HFFc6 (cell line): ENCODE results near the gene VSTM2B. TPM values are rescaled to one million over a fixed set of nuclear protein-coding genes. Genes with fewer than 3 reads are reported as not detected.

Experiments used
- DNase-seq: peaks from one replicate; pipeline ENCODE4 v3.0.0-alpha.2; 2018
- H3K27ac Mint-ChIP-seq: 2 replicates; pipeline ENCODE4 v1.8.0; 2020; ENCODE audit warnings: mild to moderate bottlenecking, mixed read lengths
- H3K27me3 Mint-ChIP-seq: 2 replicates; pipeline ENCODE4 v1.8.0; 2021; ENCODE audit warnings: mild to moderate bottlenecking, moderate library complexity, mixed read lengths; ENCODE audit not compliant: insufficient read depth
- H3K36me3 Mint-ChIP-seq: 2 replicates; pipeline ENCODE4 v1.8.0; 2021; ENCODE audit warnings: low read depth, mixed read lengths
- H3K4me1 Mint-ChIP-seq: 2 replicates; pipeline ENCODE4 v1.8.0; 2020; ENCODE audit warnings: low read depth, mixed read lengths
- H3K4me3 Mint-ChIP-seq: 2 replicates; pipeline ENCODE4 v1.8.0; 2020; ENCODE audit warnings: mild to moderate bottlenecking, moderate library complexity, mixed read lengths
- H3K9me3 Mint-ChIP-seq: 2 replicates; pipeline ENCODE4 v1.8.0; 2020; ENCODE audit warnings: mild to moderate bottlenecking, mixed read lengths
- CTCF ChIP-seq: fragments of 200-600 bp; sonication (generic); IDR thresholded peaks from 2 replicates; pipeline ENCODE4 v1.5.0; 2021; ENCODE audit warnings: antibody characterized with exemption, mild to moderate bottlenecking
- total RNA-seq, 6 experiments: library from RNA; stranded (reverse); fragmentation: NEBNext Ultra II Directional; extraction: Animal tissue kit (Norgen Biotek cat#: 25700); gene quantifications; 2 replicates in 1 of 6; 3 replicates in 5 of 6; pipeline ENCODE4 v1.2.3, GENCODE V29; 2021

Gene VSTM2B
- total RNA-seq, 6 experiments from 2014 or later: not detected

- H3K9me3 Mint-ChIP-seq: no peaks in the 10 kb centered on the region
- DNase-seq: no peak
- no peak overlapping the region for H3K4me3 Mint-ChIP-seq
- no peak overlapping the region for H3K27ac Mint-ChIP-seq
- H3K36me3 Mint-ChIP-seq: no peaks in the 10 kb centered on the region
- H3K4me1 Mint-ChIP-seq: no peaks in the 10 kb centered on the region
- TF ChIP-seq CTCF: no peak
- peaks cover 21% of the 10 kb centered on the region for H3K27me3 Mint-ChIP-seq
These were observed 8.1 kb downstream of the VSTM2B start for GRCh38 chr19:29533578-29534544.

GRCh38 chr19:29535214-29535831, 9.5 kb downstream of the VSTM2B start:
- no peak overlapping the region for H3K27ac Mint-ChIP-seq
- TF ChIP-seq CTCF: no peak
- H3K27me3 Mint-ChIP-seq: peaks cover 12% of the 10 kb centered on the region
- no peak overlapping the region for H3K4me3 Mint-ChIP-seq
- H3K36me3 Mint-ChIP-seq: no peaks in the 10 kb centered on the region
- no peaks in the 10 kb centered on the region for H3K9me3 Mint-ChIP-seq
- H3K4me1 Mint-ChIP-seq: no peaks in the 10 kb centered on the region
- no peak for DNase-seq

- Mint-ChIP-seq H3K27ac (no peak overlapping the region), H3K9me3 (no peaks in the 10 kb centered on the region), H3K27me3 (peaks cover 9% of the 10 kb centered on the region), H3K4me1 (no peaks in the 10 kb centered on the region), H3K4me3 (no peak overlapping the region), H3K36me3 (no peaks in the 10 kb centered on the region)
- TF ChIP-seq CTCF: no peak
- DNase-seq: no peak
These were observed 10.3 kb downstream of the VSTM2B start for GRCh38 chr19:29535984-29536508.

DNA sequence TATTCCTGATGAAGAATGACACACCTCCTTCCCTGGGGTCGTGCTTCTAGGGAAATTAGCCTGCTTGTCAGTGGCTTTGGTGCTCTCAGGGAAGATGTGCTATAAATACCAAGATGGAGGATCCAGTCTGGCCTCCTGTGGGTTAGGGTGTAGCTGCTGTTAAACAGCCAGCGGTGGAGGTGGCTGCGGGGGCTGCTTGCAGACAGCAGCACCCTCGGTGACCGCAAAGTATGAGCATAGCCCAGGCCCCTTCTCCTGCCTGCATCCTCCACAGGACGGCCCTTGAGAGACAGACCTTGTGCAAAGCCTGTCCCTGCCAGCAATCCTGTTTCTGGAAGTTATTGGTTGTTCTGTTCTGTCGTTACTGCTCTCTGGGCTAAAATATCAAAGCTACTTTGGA, 11.4 kb downstream of the VSTM2B start:
- no peaks in the 10 kb centered on the region for H3K4me1 Mint-ChIP-seq
- no peak overlapping the region for H3K27ac Mint-ChIP-seq
- no peaks in the 10 kb centered on the region for H3K36me3 Mint-ChIP-seq
- peaks cover 9% of the 10 kb centered on the region for H3K27me3 Mint-ChIP-seq
- no peak overlapping the region for H3K4me3 Mint-ChIP-seq
- no peak for TF ChIP-seq CTCF
- no peaks in the 10 kb centered on the region for H3K9me3 Mint-ChIP-seq
- no peak for DNase-seq

- Mint-ChIP-seq H3K9me3 (no peaks in the 10 kb centered on the region), H3K36me3 (no peaks in the 10 kb centered on the region), H3K27me3 (peaks cover 8% of the 10 kb centered on the region), H3K27ac (no peak overlapping the region), H3K4me3 (no peak overlapping the region), H3K4me1 (no peaks in the 10 kb centered on the region)
- DNase-seq: no peak
- no peak for TF ChIP-seq CTCF
These were observed 11.8 kb downstream of the VSTM2B start for GRCh38 chr19:29537601-29538000.
